Measurements from ENCODE around the gene PSG11.
"Not testable (repeated sequence)": the region's sequence is repeated elsewhere in the genome, so short reads cannot be mapped to it uniquely, and the experiment has no call there.

PSG11 gene

DNA sequence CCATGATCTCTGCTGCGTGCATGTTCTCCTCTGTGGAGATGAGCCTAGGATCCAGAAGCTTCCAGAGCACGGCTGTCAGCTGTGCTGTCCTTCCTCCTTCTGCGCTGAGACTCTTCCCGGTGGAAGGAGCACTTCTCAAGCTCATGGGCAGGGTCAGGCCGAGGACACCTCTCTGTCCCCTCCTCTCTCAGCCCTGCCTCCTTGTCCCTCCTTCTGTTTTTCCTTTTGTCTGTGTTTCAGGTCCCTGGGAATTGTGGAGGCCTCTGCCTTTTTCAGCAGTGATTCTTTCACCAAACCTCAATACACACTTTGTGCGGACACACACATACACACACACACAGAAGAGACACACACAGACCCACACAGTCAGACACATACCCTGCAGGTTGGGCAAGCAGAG is at the start of gene PSG11:
PSG11 (minus strand) TSS at position 101 of the 400 bp plus-strand sequence; CDS start at position 4, 97 bp downstream.
- not testable (repeated sequence) for DNase-seq

- DNase-seq, result not testable (repeated sequence)
Measured at GRCh38 chr19:43062418-43062817, 36.1 kb upstream of the PSG11 start.

- not testable (repeated sequence) for DNase-seq
Measured at GRCh38 chr19:43061326-43061725, 35.1 kb upstream of the PSG11 start.

DNA sequence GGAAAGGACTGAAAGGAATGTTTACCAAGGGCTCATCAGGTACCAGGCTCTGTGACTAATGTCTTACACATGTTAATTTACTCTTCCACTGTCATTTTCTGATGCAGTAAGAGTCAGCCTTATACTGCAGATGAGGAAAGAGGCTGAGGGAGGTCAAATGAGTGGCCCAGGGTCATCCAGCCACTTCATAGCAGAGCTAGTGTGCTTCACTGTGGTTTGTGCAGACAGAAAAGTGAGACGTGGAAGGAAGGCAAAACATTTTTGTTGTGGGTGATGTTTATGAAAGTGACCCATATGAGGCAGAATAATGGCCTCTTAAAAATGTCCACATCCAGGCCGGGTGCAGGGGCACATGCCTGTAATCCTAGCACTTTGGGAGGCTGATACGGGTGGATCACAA is 34.0 kb upstream of the PSG11 start:
- not testable (repeated sequence) for DNase-seq

- not testable (repeated sequence) for DNase-seq
Measured at GRCh38 chr19:43059482-43059881, 33.2 kb upstream of the PSG11 start.

- not testable (repeated sequence) for DNase-seq
Measured at GRCh38 chr19:43058440-43058839, 32.2 kb upstream of the PSG11 start.

GRCh38 chr19:43047966-43048365 is 21.7 kb upstream of the PSG11 start:
- not testable (repeated sequence) for DNase-seq

DNA sequence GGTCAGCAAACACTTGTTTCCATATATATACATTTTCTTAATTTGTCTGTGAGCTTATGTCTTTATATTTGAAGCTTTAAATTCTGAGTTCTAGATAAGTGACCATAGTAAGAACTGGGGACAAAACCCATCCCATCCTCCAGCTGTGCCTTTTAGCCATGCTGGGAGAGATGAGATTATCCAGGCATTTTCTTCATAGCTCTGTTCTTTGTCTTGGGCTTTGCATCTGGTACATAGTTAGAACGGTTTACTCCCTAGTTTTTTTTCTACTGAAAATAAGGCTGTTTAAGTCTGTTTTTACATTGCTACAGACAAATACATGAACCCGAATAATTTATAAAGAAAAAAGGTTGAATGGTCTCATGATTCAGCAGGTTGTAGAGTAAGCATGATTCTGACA is 20.3 kb upstream of the PSG11 start:
- DNase-seq, result not testable (repeated sequence)

- DNase-seq, result not testable (repeated sequence)
Measured at GRCh38 chr19:43043492-43044180, 17.4 kb upstream of the PSG11 start.

- DNase-seq, result not testable (repeated sequence)
Measured at GRCh38 chr19:43031645-43032044, 5.4 kb upstream of the PSG11 start.

DNA sequence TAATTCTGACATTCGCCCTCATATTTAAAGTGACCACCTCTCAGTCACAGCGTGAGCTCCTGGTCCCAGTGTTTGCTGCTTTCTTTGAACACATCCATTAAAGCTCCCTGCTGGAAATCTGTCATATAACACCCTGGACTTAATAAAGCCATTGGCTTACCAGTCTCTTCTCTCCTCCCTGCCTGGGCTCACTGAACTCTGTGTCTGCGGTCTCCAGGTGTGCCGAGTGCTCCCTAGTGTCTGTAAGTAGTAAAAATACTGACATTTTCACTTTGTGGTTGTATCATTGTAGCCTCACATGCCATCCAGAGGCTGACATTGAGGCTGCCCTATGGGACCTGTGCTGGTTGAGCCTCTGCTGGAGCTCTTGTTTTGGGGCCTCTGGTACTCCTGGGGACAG is 2.6 kb upstream of the PSG11 start:
- DNase-seq, result no peak

DNA sequence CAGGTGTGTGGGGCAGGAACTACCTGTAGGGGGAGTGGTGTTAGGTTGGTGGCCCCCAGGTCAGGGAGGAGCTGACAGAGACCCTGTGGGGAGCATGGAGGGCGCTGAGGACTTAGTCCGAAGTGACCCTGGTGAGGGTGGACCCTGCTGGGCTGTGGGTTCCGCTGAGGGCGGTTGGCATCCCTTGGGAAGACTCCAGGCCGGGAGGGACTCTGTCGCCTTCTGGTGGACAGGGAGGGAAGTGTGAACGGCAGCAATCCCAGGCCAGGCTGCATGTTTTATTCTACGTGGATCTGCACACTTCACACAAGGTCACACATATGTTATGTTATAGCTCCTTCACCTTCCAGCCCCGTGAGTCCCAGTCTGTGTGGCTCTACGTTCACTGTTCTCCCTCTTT is 1.7 kb upstream of the PSG11 start:
- DNase-seq, result not testable (repeated sequence)

GRCh38 chr19:43027061-43027460 is 792 bp upstream of the PSG11 start:
- not testable (repeated sequence) for DNase-seq

GRCh38 chr19:43022098-43022497 is 4.2 kb downstream of the PSG11 start:
- DNase-seq, result not testable (repeated sequence)

- not testable (repeated sequence) for DNase-seq
Measured at GRCh38 chr19:43021629-43022028, 4.6 kb downstream of the PSG11 start.

GRCh38 chr19:43019588-43019987 is 6.7 kb downstream of the PSG11 start:
- not testable (repeated sequence) for DNase-seq

GRCh38 chr19:43005841-43006240 is 20.4 kb downstream of the PSG11 start:
- not testable (repeated sequence) for DNase-seq

GRCh38 chr19:43004846-43005245 is 21.4 kb downstream of the PSG11 start:
- DNase-seq, result not testable (repeated sequence)

- not testable (repeated sequence) for DNase-seq
Measured at GRCh38 chr19:43003634-43004033, 22.6 kb downstream of the PSG11 start.

- DNase-seq, result not testable (repeated sequence)
Measured at GRCh38 chr19:43002948-43003347, 23.3 kb downstream of the PSG11 start.

GRCh38 chr19:42996161-42996560 is 30.1 kb downstream of the PSG11 start:
- DNase-seq, result not testable (repeated sequence)

GRCh38 chr19:42992029-42992604 is 34.2 kb downstream of the PSG11 start:
- DNase-seq, result not testable (repeated sequence)

GRCh38 chr19:42989851-42990250 is 36.4 kb downstream of the PSG11 start:
- DNase-seq, result no peak

DNA sequence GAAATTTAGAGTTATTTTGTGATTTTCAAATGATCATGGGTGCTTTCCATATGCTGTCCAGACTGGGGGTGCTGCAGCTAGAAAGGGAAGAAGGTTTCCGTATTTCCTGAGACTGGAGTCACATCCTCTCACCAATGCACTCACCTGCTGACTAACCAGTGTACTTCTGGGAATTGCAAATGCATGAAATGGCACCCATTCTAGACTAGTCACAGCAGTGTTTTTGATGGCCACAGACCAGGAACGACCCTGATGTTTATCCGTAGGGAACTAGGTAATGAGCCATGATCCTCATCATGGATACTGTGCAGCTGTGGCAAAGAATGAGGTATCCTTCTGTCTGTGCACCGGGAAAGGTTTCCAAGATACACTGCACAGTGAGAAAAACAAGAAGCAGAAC is 37.1 kb downstream of the PSG11 start:
- DNase-seq, result not testable (repeated sequence)
